ENCODE results near the gene ADCY5. TPM values are rescaled to one million over a fixed set of nuclear protein-coding genes. Genes with fewer than 3 reads are reported as not detected.

The ADCY5 gene
- total RNA-seq, 1 donor from 2014 or later, result 10.6 TPM

GRCh38 chr3:123396171-123397049 lies 52.5 kb downstream of the ADCY5 start:
- Mint-ChIP-seq H3K36me3 (ENCODE audit: unreplicated experiment) (peaks cover 2% of the 10 kb centered on the region), H3K4me1 (ENCODE audit: unreplicated experiment) (peaks cover 34% of the 10 kb centered on the region), H3K4me3 (ENCODE audit: unreplicated experiment) (no peak overlapping the region), H3K27me3 (ENCODE audit: unreplicated experiment) (peaks cover 40% of the 10 kb centered on the region), H3K9me3 (ENCODE audit: unreplicated experiment) (no peaks in the 10 kb centered on the region), H3K27ac (ENCODE audit: unreplicated experiment) (peak overlapping the region; percentile 50)
- no peak for DNase-seq (ENCODE audit: extremely low spot score, unreplicated experiment)
- TF ChIP-seq, protein P1, sequence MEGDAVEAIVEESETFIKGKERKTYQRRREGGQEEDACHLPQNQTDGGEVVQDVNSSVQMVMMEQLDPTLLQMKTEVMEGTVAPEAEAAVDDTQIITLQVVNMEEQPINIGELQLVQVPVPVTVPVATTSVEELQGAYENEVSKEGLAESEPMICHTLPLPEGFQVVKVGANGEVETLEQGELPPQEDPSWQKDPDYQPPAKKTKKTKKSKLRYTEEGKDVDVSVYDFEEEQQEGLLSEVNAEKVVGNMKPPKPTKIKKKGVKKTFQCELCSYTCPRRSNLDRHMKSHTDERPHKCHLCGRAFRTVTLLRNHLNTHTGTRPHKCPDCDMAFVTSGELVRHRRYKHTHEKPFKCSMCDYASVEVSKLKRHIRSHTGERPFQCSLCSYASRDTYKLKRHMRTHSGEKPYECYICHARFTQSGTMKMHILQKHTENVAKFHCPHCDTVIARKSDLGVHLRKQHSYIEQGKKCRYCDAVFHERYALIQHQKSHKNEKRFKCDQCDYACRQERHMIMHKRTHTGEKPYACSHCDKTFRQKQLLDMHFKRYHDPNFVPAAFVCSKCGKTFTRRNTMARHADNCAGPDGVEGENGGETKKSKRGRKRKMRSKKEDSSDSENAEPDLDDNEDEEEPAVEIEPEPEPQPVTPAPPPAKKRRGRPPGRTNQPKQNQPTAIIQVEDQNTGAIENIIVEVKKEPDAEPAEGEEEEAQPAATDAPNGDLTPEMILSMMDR (IDR thresholded peaks at IDR 0.05), result no peak

GRCh38 chr3:123395235-123395634 lies 53.7 kb downstream of the ADCY5 start:
- Mint-ChIP-seq H3K4me1 (ENCODE audit: unreplicated experiment) (peaks cover 43% of the 10 kb centered on the region), H3K36me3 (ENCODE audit: unreplicated experiment) (peaks cover 2% of the 10 kb centered on the region), H3K4me3 (ENCODE audit: unreplicated experiment) (no peak overlapping the region)

GRCh38 chr3:123394391-123395020 lies 54.4 kb downstream of the ADCY5 start:
- TF ChIP-seq, protein P1 (IDR thresholded peaks at IDR 0.05), result no peak
- Mint-ChIP-seq H3K36me3 (ENCODE audit: unreplicated experiment) (peaks cover 2% of the 10 kb centered on the region), H3K9me3 (ENCODE audit: unreplicated experiment) (no peaks in the 10 kb centered on the region), H3K4me3 (ENCODE audit: unreplicated experiment) (no peak overlapping the region), H3K27ac (ENCODE audit: unreplicated experiment) (no peak overlapping the region), H3K27me3 (ENCODE audit: unreplicated experiment) (peaks cover 28% of the 10 kb centered on the region), H3K4me1 (ENCODE audit: unreplicated experiment) (peaks cover 45% of the 10 kb centered on the region)
- DNase-seq (ENCODE audit: extremely low spot score, unreplicated experiment), result no peak

More at GRCh38 chr3:123395235-123395634, 53.7 kb downstream of the ADCY5 start:
- Mint-ChIP-seq H3K27ac (ENCODE audit: unreplicated experiment) (no peak overlapping the region), H3K27me3 (ENCODE audit: unreplicated experiment) (peaks cover 35% of the 10 kb centered on the region), H3K9me3 (ENCODE audit: unreplicated experiment) (no peaks in the 10 kb centered on the region)
- DNase-seq (ENCODE audit: extremely low spot score, unreplicated experiment), result no peak
- TF ChIP-seq, protein P1 (IDR thresholded peaks at IDR 0.05), result no peak

GRCh38 chr3:123392871-123393620 lies 55.8 kb downstream of the ADCY5 start:
- no peaks in the 10 kb centered on the region for H3K9me3 Mint-ChIP-seq (ENCODE audit: unreplicated experiment)

More at GRCh38 chr3:123392871-123393620, 55.8 kb downstream of the ADCY5 start:
- TF ChIP-seq, protein P1 (IDR thresholded peaks at IDR 0.05), result no peak
- Mint-ChIP-seq H3K36me3 (ENCODE audit: unreplicated experiment) (peaks cover 2% of the 10 kb centered on the region), H3K4me3 (ENCODE audit: unreplicated experiment) (no peak overlapping the region), H3K27me3 (ENCODE audit: unreplicated experiment) (peaks cover 25% of the 10 kb centered on the region), H3K4me1 (ENCODE audit: unreplicated experiment) (peaks cover 48% of the 10 kb centered on the region), H3K27ac (ENCODE audit: unreplicated experiment) (no peak overlapping the region)
- DNase-seq (ENCODE audit: extremely low spot score, unreplicated experiment), result no peak

Measured in osteocyte (in vitro differentiated cells).